PC-3 (cell line): ENCODE results near the gene ABHD12B.

Source experiments
- CTCF ChIP-seq: fragments of 300-600 bp; sonication (generic); conservative IDR thresholded peaks from 2 replicates; pipeline ENCODE4 v1.5.1; 2017; ENCODE audit warnings: antibody characterized with exemption, low read depth, mild to moderate bottlenecking, low read length
- EZH2 ChIP-seq: fragments of 300-600 bp; sonication (generic); IDR thresholded peaks from one replicate; pipeline ENCODE4 v1.6.1; 2017; ENCODE audit warnings: antibody characterized with exemption, mild to moderate bottlenecking, low read length; ENCODE audit not compliant: unreplicated experiment
- EZH2phosphoT487 ChIP-seq: fragments of 300-600 bp; sonication (generic); IDR thresholded peaks from 2 replicates; pipeline ENCODE4 v1.6.1; 2018; ENCODE audit warnings: mild to moderate bottlenecking, antibody characterized with exemption, low read length, borderline replicate concordance

GRCh38 chr14:50823051-50823761 is 48.6 kb upstream of the ABHD12B start:
- no peak for TF ChIP-seq CTCF
- TF ChIP-seq EZH2phosphoT487, result no peak
- TF ChIP-seq EZH2, result no peak
